OCI-LY1 (cell line): ENCODE results near the gene DENND6A.

ENCODE experiments used
- EZH2 ChIP-seq: fragments of 200-600 bp; sonication (generic), shearing (Covaris generic); IDR thresholded peaks from 2 replicates; pipeline ENCODE4 v1.8.0; 2017; ENCODE audit warnings: borderline replicate concordance, mixed run types, mild to moderate bottlenecking, antibody characterized with exemption, low read length, moderate library complexity, mixed read lengths
- TF ChIP-seq, protein P1 (sequence below): fragments of 200-600 bp; sonication (generic), shearing (Covaris generic); IDR thresholded peaks from 2 replicates; pipeline ENCODE4 v1.5.1; 2017; ENCODE audit warnings: mild to moderate bottlenecking, antibody characterized with exemption, low read length, moderate library complexity, mixed read lengths

DNA sequence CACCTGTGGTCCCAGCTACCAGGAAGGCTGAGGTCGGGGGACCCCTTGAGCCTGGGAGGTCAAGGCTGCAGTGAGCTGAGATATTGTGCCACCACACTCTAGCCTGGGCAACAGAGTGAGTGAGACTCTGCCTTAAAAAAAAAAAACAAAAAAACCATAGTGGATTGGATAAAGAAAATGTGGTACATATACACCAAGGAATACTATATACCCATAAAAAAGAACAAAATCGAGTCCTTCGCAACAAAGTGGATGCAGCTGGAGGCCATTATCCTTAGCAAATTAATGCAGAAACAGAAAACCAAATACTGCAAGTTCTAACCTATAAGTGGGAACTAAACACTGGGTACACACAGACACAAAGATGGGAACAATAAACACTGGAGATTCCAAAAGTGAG lies 75.1 kb downstream of the DENND6A start:
- TF ChIP-seq, protein P1, sequence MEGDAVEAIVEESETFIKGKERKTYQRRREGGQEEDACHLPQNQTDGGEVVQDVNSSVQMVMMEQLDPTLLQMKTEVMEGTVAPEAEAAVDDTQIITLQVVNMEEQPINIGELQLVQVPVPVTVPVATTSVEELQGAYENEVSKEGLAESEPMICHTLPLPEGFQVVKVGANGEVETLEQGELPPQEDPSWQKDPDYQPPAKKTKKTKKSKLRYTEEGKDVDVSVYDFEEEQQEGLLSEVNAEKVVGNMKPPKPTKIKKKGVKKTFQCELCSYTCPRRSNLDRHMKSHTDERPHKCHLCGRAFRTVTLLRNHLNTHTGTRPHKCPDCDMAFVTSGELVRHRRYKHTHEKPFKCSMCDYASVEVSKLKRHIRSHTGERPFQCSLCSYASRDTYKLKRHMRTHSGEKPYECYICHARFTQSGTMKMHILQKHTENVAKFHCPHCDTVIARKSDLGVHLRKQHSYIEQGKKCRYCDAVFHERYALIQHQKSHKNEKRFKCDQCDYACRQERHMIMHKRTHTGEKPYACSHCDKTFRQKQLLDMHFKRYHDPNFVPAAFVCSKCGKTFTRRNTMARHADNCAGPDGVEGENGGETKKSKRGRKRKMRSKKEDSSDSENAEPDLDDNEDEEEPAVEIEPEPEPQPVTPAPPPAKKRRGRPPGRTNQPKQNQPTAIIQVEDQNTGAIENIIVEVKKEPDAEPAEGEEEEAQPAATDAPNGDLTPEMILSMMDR: no peak
- no peak for TF ChIP-seq EZH2
